ENCODE results near the gene CASQ1. TPM values are rescaled to one million over a fixed set of nuclear protein-coding genes. Genes with fewer than 3 reads are reported as not detected.

CASQ1 gene
- total RNA-seq, 1 donor from 2014 or later = not detected

GRCh38 chr1:160188341-160188740 lies 2.0 kb upstream of the CASQ1 start:
- no peaks in the 10 kb centered on the region for H3K36me3 ChIP-seq (ENCODE audit: control insufficient read depth, insufficient read depth, low read length)
- TF ChIP-seq CTCF (IDR thresholded peaks at IDR 0.05; ENCODE audit: insufficient read depth, low read length, poor library complexity, severe bottlenecking) = no peak
- DNase-seq (ENCODE audit: low read depth) = no peak
- no peak overlapping the region for H3K4me3 ChIP-seq (ENCODE audit: low read depth, low read length)
- H3K27me3 ChIP-seq (ENCODE audit: control insufficient read depth, insufficient read depth, low read length) = peaks cover 7% of the 10 kb centered on the region

GRCh38 chr1:160191756-160192155 lies 1.4 kb downstream of the CASQ1 start:
- DNase-seq (ENCODE audit: low read depth) = no peak
- Histone ChIP-seq H3K27me3 (ENCODE audit: control insufficient read depth, insufficient read depth, low read length) (peaks cover 12% of the 10 kb centered on the region), H3K4me3 (ENCODE audit: low read depth, low read length) (no peak overlapping the region), H3K36me3 (ENCODE audit: control insufficient read depth, insufficient read depth, low read length) (no peaks in the 10 kb centered on the region)
- no peak for TF ChIP-seq CTCF (IDR thresholded peaks at IDR 0.05; ENCODE audit: insufficient read depth, low read length, poor library complexity, severe bottlenecking)

GRCh38 chr1:160192234-160192633 lies 1.9 kb downstream of the CASQ1 start:
- no peak for DNase-seq (ENCODE audit: low read depth)
- no peak for TF ChIP-seq CTCF (IDR thresholded peaks at IDR 0.05; ENCODE audit: insufficient read depth, low read length, poor library complexity, severe bottlenecking)
- peaks cover 8% of the 10 kb centered on the region for H3K27me3 ChIP-seq (ENCODE audit: control insufficient read depth, insufficient read depth, low read length)
- no peak overlapping the region for H3K4me3 ChIP-seq (ENCODE audit: low read depth, low read length)
- no peaks in the 10 kb centered on the region for H3K36me3 ChIP-seq (ENCODE audit: control insufficient read depth, insufficient read depth, low read length)

- H3K36me3 ChIP-seq (ENCODE audit: control insufficient read depth, insufficient read depth, low read length) = no peaks in the 10 kb centered on the region
- no peak overlapping the region for H3K4me3 ChIP-seq (ENCODE audit: low read depth, low read length)
- peaks cover 6% of the 10 kb centered on the region for H3K27me3 ChIP-seq (ENCODE audit: control insufficient read depth, insufficient read depth, low read length)
- TF ChIP-seq CTCF (IDR thresholded peaks at IDR 0.05; ENCODE audit: insufficient read depth, low read length, poor library complexity, severe bottlenecking) = peak; percentile 95
- peak; percentile 54 for DNase-seq (ENCODE audit: low read depth)
Observed at GRCh38 chr1:160193091-160193819, 2.9 kb downstream of the CASQ1 start.

GRCh38 chr1:160193832-160194736 lies 3.7 kb downstream of the CASQ1 start:
- Histone ChIP-seq H3K36me3 (ENCODE audit: control insufficient read depth, insufficient read depth, low read length) (no peaks in the 10 kb centered on the region), H3K4me3 (ENCODE audit: low read depth, low read length) (no peak overlapping the region), H3K27me3 (ENCODE audit: control insufficient read depth, insufficient read depth, low read length) (peaks cover 6% of the 10 kb centered on the region)
- no peak for DNase-seq (ENCODE audit: low read depth)
- no peak for TF ChIP-seq CTCF (IDR thresholded peaks at IDR 0.05; ENCODE audit: insufficient read depth, low read length, poor library complexity, severe bottlenecking)
